Uterus (tissue), 2 donors: Measurements from ENCODE around the gene DPM1.

Source experiments
- CTCF ChIP-seq, 4 experiments: fragments of 200-600 bp in 2 of 4; fragments of 450-650 bp in 2 of 4; sonication (generic) in 2 of 4; IDR thresholded peaks; one replicate each; pipeline ENCODE4 v1.5.1; 2016 to 2019; ENCODE audit warnings: antibody characterized with exemption in 4 of 4, mild to moderate bottlenecking in 2 of 4, moderate library complexity in 1 of 4
- POLR2A ChIP-seq, 2 donors: fragments of 450-650 bp; IDR thresholded peaks; one replicate each; pipeline ENCODE4 v1.6.1; 2016; ENCODE audit warnings: antibody characterized with exemption in 2 of 2, mild to moderate bottlenecking in 1 of 2, moderate library complexity in 1 of 2

- TF ChIP-seq CTCF (IDR thresholded peaks at IDR 0.05) (no peak), POLR2A (IDR thresholded peaks at IDR 0.05) (no peak)
Measured at GRCh38 chr20:50995506-50995905, 37.2 kb upstream of the DPM1 start.
